HG03103 (cell line): ENCODE results near the gene KIF20B.
"Not testable (repeated sequence)": the region's sequence is repeated elsewhere in the genome, so short reads cannot be mapped to it uniquely, and the experiment has no call there.

Experiments used
- ATAC-seq: cut with Tn5 transposase; IDR thresholded peaks from one replicate; pipeline ENCODE4 v1.9.1; 2021; ENCODE audit warnings: low read depth; ENCODE audit not compliant: unreplicated experiment

KIF20B gene

DNA sequence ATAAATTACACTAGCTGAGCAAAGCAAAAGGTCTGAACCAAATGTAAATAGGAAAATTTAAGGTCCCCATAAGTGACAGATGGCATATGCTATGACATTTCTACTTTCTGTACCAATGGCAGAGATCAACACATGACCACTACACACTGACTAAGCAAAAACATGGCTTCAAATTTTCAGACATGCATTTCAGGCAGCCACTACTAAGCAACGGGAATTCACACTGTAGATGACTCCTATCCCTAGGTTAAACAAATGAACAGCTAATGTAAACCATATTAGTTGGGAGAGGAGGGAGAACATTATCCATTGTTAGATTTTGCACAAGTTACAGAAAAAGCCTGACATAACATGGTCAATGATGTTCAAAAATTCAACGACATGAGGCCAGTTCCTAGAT lies 11.4 kb upstream of the KIF20B start:
- ATAC-seq, result no peak

DNA sequence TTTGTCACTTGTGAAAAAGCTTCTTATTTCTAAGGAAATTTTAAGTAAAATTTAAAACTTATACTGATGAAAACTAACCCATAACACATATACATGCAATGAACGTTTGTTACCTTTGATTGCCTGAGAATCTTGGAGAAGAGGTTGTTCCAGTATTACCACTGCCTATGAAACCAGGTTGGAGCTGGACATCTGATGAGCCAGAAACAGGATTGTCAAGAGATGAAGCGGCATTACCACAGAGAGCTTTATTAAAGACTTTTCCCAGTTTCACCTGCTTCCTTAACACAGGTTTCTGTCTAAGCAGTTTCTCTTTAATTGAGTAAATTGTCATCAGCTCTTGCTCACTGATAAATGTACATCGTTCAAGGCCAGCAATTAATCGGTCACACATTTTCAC lies 9.0 kb upstream of the KIF20B start:
- ATAC-seq, result no peak

DNA sequence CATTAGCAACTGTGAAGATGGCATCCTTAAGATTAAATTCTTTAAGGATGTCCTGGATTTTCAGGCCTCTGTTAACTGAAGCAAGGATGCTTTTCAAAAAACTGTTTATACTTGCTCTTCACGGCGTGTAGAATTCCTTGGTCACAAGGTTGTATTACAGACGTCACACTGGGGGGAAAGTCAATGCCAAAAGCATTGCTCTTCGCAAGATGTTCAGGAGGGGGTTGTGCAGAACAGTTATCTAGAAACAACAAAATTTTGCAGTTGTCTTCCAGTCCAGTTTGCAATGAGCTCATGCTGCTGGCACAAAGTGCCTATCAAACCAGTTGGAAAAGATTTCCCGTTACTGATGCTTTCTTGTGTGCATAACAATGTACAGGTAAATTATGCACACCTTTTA lies 8.2 kb upstream of the KIF20B start:
- ATAC-seq, result no peak

DNA sequence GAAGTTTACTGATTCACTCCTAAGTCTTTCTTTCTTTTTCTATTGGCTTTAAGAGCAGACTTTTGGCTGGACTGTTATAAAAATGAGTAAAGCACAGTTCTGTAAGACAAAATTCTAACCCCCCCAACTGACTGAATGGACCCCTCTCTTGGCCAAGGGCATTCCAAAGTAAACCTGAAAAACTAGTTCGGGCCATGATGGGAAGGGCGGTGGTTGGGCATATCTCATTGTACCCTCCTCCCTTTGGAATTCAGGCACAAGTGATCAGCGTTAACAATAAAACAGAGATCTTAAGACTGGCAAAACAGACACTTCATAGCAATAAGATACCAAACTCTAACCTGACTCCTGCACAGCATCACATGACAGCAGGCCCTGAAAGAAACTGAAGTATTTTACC lies 6.1 kb upstream of the KIF20B start:
- ATAC-seq, result no peak

DNA sequence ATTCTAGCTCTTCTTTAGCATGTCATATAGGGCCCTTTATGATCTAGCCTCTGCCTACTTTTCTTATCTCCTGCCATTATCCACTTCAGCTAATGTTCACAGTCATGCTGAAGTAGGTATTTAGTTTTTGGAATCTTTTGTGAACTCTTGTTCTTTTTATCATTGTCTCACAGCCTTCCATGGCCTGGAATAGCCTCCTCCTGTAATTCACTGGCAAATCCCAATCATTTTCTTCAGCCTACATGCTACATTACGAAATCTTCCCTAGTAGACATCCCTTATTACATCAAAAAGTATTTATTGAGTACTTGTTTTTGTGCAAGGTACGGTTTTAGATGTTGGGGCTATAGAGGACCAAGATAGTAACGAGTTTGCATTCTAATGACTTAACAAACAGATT lies 3.4 kb upstream of the KIF20B start:
- no peak for ATAC-seq

DNA sequence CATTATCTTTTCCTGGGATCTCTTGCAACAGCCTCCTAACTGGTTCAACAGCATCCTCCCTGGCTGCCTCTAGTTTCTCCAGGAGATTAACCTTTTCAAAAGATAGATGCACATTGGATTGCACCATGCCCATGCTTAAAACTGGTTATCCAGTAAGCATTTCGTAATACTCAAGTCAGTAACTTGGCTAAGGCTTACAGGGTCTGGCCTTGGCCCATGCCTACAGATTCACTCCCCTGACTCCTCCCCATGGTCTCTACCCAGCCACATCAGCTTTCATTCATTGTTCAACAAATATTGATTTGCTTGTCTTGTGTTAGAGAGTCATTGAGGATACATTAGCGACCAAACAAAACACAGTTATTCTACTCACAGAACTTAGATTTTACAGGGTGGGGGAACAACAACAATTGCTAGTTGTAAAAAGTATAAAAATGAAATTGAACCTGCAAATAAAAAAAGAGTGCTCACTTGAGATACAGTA lies 1.8 kb upstream of the KIF20B start:
- ATAC-seq, result no peak

DNA sequence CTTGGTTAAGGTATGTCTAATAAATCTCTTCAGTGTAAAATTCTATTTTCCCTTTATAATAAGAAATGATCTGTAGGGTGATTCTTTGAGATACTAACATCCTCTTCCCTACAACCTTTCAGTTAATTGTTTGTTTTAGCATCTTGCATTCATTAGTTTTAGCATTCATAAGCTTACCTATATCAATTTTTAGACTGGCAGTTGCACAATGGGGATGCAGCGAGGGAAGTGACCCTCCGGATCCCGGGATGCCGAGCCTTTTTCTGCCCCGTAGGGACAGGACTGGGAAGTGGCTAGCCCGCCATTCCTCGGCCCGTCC lies 508 bp upstream of the KIF20B start:
- no peak for ATAC-seq

DNA sequence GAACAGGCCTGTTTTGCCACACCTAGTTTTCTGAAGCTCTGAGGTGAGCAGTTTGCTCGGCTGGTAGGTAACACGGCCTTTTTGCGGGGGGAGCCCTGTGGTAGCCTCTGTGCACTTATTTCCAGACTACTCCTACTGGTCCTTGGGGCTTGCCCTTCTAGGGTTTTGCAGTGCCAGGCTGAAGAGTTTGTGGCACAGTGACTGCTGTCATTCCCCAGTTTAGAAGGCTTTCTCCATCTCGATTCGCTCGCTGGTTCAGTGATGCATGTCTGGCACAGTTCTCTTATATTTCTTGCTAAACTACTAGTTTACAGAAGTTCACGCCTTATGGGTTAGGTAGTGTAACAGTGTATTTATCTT lies 711 bp downstream of the KIF20B start:
- no peak for ATAC-seq

DNA sequence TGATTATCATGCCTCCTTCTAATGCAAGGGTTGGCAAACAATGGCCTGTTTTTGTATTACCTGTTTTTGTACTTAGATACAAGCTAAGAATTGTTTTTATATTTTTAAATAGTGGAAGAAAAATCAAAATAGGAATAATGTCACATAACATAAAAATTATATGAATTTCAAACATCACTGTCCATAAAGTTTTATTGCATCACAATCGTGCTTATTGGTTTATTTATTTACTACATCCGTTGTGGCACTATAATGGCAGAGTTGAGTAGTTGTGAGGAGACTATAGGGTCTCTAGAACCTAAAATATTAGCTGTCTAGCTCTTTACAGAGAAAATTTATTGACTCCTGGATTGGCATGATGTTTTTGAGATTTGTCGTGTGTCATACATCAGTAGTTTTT lies 4.1 kb downstream of the KIF20B start:
- no peak for ATAC-seq

DNA sequence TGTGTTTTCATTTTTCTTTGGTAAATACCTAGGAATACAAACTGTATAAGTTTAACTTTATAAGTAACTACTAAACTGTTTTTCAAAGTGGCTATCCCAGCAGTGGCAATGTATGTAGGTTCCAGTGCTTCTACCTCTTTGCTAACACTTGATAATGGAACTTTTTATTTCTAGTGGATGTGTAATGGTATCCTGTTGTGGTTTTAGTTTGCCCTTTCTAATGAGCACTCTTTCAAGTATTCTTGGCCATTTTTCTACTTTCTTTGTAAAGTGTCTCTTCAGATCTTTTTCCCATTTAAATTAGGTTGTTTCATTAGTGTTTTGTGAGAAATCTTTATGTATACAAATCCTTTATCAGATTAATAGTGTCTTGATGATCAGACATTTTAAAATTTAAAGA lies 4.6 kb downstream of the KIF20B start:
- no peak for ATAC-seq

DNA sequence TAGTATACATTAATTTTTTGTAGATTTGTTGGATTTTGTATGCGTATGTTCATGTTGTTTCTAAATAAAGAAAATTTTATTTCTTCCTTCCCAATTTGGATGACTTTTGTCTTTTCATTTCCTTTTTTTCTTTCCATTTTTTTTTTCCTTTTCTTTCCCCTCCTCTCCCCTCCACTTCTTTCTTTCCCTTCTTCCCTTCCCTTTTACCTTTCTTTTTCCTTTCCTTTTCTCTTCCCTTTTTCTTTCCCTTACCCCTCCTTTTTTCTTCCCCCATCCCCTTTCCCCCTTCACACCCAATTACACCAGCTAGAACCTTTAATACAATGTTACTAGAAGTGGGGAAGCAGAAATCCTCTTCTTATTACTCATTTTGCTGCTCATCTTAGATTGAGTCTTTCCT lies 6.0 kb downstream of the KIF20B start:
- ATAC-seq, result no peak

DNA sequence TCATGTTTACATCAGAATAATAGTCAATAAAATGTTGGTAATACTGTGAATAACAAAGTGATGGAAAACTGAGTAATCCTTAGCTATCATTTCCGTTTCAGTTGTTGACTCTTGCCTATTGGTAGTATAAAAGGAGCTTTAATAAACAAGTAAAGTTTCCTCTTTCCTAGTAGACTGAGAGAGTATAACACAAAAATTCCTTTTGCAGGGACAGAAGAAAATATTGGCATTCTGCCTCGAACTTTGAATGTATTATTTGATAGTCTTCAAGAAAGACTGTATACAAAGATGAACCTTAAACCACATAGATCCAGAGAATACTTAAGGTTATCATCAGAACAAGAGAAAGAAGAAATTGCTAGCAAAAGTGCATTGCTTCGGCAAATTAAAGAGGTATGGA lies 9.4 kb downstream of the KIF20B start:
- ATAC-seq, result no peak

DNA sequence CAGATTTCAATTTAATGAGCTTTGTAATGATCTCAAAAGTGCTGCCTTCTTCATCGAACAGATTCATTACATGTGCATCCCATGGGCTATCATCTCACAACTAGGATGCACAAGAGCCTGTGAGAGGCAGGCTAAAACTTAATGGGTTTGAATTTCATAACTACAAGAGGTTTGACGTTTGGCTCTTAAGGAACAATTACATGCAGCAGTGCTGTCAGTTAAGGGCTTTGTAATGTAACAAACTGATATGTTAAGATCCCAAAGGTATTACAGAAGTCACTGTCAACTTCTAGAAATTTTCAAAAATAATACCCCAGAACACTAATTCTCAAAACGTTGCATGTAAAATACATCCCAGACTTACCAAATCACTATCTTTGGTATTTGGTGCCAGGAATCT lies 33.2 kb downstream of the KIF20B start:
- no peak for ATAC-seq

DNA sequence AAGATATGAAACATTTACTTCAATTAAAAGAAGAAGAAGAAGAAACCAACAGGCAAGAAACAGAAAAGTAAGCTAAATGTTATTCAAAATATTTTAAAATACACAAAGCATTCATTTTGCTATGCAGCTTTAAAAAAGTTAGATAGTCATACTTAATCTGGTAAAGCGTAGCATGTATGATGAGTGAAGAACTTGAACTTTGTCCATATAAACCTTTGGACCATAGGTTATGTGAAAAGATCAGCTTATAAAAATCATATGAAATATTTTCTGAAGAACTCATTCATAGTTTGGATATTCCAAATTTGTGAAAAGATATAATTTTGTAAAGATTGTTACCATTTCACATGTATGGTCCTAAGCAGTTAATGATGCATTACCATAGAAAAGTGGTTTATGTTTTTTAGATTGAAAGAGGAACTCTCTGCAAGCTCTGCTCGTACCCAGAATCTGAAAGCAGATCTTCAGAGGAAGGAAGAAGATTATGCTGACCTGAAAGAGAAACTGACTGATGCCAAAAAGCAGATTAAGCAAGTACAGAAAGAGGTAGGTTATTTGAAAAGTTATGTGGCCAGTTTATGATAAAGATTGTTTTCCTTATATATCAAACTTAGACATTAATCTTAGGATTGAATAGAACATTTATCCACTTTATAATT lies 37.3 kb downstream of the KIF20B start:
- peak; percentile 70 for ATAC-seq

DNA sequence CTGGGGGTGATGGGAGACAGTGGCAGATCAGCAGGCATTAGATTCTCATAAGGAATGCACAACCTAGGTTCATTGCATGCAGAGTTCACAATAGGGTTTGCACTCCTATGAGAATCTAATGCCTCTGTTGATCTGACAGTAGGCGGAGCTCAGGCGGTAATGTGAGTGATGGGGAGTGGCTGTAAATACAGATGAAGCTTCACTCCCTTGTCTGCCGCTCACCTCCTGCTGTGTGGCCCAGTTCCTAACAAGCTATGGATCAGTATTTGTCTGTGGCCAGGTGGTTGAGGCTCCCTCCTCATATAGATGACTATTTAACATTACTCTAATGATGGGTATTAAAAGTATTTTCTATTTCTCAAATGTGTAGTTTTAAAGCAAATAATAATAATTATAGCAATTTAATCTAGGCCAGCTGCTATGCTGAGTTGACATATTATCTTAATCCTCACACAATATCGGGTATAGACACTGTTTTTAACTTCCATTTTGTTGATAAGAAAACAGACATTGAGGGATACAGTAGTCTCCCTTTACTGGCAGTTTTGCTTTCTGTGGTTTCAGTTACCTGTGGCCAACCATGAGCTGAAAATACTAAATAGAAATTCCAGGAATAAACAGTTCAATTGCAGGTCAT lies 39.9 kb downstream of the KIF20B start:
- ATAC-seq, result no peak

DNA sequence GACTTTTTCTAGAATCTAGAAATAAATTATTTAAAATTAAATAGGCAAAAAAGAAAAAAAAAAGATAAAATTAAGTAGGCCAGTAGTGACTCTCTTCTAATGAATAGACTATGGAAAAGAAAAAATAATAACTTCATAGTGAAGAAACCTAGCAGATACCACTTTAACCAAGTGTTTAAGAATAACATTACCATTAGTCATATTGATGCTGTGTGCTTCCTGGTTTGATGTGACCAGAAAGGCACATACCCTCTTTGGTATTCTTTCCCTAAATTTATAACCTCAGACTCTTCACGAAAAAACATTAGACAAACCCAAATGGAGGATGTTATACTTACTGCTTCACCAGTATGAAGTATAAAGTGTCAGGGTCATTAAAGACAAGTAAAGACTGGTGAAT lies 42.6 kb downstream of the KIF20B start:
- no peak for ATAC-seq

DNA sequence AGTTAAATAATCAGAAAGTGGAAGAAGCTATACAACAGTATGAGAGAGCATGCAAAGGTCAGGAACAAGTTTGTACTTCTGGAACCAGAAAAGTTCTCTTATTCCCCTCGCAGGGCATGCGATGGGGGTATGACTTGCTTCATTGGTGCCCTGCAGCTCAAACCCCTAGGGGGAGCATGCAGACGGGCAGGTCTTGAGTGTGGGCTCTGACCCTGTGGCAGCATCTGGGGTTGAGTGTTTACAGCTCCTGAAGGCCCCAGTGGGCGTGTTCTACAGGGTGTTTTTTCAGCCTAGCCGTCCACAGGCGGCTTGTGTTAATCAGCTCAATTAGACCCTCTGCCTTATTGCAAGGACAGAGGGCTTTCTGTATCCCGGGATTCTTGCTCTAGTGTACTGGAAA lies 44.5 kb downstream of the KIF20B start:
- no peak for ATAC-seq

DNA sequence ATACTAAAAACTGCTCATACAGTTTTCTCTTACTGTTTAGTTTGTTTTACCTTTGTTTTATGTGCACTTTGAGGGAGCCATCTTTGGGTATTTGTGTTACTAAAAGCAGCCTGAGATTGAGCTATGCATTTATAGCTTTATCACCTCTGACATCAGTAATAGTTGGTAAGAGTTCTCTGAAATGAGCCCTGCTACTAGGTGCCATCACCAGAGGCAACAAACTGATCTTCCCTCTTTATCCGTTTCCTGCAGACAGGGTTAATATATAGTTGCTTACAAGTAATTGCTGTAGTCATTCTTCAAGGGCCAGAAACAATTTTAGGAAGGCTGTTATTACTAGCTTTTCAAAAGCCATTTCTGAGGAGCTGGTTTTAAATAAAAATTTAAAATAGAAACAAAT lies 49.1 kb downstream of the KIF20B start:
- no peak for ATAC-seq

DNA sequence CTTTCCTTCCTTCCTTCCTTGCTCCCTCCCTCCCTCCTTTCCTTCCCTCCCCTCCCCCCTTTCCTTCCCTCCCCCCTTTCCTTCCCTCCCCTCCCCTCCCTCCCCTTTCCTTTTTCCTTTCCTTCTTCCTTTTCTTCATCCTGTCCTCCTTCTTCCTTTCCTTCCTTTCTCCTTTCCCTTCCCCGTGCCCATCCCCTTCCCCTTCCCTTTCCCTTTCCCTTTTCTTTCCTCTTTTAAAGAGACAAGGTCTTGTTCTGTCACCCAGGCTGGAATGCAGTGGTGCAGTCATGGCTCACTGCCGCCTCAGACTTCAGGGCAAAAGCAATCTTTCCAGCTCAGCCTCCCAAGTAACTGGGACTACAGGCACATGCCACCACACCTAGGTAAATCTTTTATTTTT lies 54.0 kb downstream of the KIF20B start:
- ATAC-seq, result no peak

DNA sequence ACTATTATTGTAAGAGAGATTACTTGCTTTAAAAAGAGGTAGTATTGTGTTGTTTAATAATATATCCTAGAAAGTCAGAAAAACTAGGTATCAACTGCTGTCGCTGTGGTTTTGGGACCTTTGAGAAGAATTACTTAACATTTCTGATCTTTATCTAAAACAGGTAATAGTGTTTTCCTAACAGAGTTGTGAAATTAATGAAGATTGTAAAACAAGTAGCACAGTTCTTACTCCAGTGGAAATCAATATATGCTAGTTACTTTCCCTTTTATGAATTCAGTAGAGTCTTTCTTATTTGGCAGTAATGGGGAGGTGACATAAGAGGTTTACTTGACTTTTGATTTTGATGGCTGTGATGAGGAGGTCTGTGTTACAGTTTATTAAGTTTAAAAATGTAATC lies 58.1 kb downstream of the KIF20B start:
- ATAC-seq, result no peak

DNA sequence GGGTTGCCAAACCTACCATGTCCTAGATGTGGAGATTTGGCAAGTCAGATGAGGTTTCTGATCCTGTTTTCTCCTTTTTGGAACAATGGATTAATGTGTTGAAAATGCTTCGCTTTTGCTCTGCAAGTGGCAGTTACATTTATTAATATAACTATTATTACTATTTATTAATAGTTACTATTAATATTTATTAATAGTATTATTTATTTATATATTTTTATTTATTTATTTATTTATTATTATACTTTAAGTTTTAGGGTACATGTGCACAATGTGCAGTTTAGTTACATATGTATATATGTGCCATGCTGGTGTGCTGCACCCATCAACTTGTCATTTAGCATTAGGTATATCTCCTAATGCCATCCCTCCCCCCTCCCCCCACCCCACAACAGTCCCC lies 62.3 kb downstream of the KIF20B start:
- not testable (repeated sequence) for ATAC-seq

DNA sequence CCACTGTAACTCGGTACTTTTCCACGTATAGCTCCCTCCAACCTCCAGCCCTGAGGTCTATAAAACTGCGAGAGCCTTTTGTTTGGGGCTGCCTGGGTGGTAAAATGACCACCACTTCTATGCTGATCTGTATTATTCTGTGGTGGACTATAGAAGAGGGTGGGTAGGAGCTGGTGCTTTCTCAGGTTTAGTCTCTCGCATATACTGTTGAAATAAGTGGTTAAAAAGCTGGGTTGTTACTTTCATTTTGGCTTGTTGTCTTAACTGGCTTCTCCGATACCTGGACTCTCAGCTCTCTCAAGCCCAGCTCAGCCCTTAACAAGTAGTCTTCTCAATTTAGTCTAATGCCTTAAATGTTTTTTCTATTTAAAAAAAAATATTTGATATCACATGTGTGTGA lies 70.3 kb downstream of the KIF20B start:
- ATAC-seq, result no peak

DNA sequence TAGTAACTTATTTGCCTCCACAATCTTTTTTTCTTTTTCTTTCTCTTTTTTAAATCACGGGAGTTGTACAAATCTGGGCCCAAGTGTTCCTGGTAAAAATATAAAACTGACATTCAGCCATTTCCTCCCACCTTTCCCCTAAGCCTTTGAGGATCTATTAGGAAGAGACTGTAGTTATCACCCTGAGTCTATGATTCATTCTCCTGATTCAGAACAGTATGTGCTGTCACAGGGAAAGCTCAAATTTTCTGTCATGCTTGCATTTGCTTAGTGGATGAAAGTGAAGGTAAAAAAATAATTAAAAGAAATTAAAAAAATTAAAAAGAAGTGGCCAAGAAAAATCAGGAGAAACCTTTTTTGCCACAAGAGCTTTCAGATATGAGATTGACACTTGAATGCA lies 71.7 kb downstream of the KIF20B start:
- no peak for ATAC-seq
